Ishikawa (cell line): ENCODE measurements around the gene SLC35F6.

Experiments used
- CEBPB ChIP-seq: IDR thresholded peaks from 2 replicates; pipeline ENCODE4 v1.6.1; 2012
- CREB1 ChIP-seq: IDR thresholded peaks from 2 replicates; pipeline ENCODE4 v1.6.1; 2012; ENCODE audit warnings: low read depth
- EGR1 ChIP-seq: IDR thresholded peaks from 2 replicates; pipeline ENCODE4 v1.6.1; 2012
- EP300 ChIP-seq: IDR thresholded peaks from 2 replicates; pipeline ENCODE4 v1.6.1; 2012; ENCODE audit warnings: borderline replicate concordance
- FOXM1 ChIP-seq: IDR thresholded peaks from 2 replicates; pipeline ENCODE4 v1.6.1; 2012; ENCODE audit warnings: low read depth, borderline replicate concordance
- MAX ChIP-seq: IDR thresholded peaks from 2 replicates; pipeline ENCODE4 v1.6.1; 2012
- NFIC ChIP-seq: IDR thresholded peaks from 2 replicates; pipeline ENCODE4 v1.6.1; 2012
- RAD21 ChIP-seq: IDR thresholded peaks from 2 replicates; pipeline ENCODE4 v1.6.1; 2012; ENCODE audit warnings: low read depth
- REST ChIP-seq: IDR thresholded peaks from 2 replicates; pipeline ENCODE4 v1.6.1; 2012; ENCODE audit warnings: low read depth, mild to moderate bottlenecking
- TAF1 ChIP-seq: IDR thresholded peaks from 2 replicates; pipeline ENCODE4 v1.6.1; 2012; ENCODE audit warnings: low read depth, mild to moderate bottlenecking
- TCF12 ChIP-seq: IDR thresholded peaks from 2 replicates; pipeline ENCODE4 v1.6.1; 2012; ENCODE audit warnings: low read depth
- TEAD4 ChIP-seq: IDR thresholded peaks from 2 replicates; pipeline ENCODE4 v1.6.1; 2012
- USF1 ChIP-seq: IDR thresholded peaks from 2 replicates; pipeline ENCODE4 v1.6.1; 2012
- YY1 ChIP-seq: IDR thresholded peaks from 2 replicates; pipeline ENCODE4 v1.6.1; 2012; ENCODE audit warnings: low read depth
- ZBTB7A ChIP-seq: IDR thresholded peaks from 2 replicates; pipeline ENCODE4 v1.6.1; 2012; ENCODE audit warnings: low read depth

Gene SLC35F6

GRCh38 chr2:26792720-26793119, 28.6 kb downstream of the SLC35F6 start:
- TF ChIP-seq CEBPB (no peak), ZBTB7A (no peak), RAD21 (no peak), USF1 (no peak), TAF1 (no peak), MAX (no peak), CREB1 (no peak), EGR1 (no peak), TEAD4 (no peak), FOXM1 (no peak), REST (no peak), NFIC (no peak), YY1 (no peak), EP300 (no peak), TCF12 (no peak)

GRCh38 chr2:26793518-26793917, 29.4 kb downstream of the SLC35F6 start:
- TF ChIP-seq REST (no peak), ZBTB7A (no peak), RAD21 (no peak), NFIC (no peak), USF1 (no peak), YY1 (no peak), CREB1 (no peak), TEAD4 (no peak)

- TF ChIP-seq NFIC (peak; percentile 67), RAD21 (no peak)
Observed at GRCh38 chr2:26801328-26801727, 37.2 kb downstream of the SLC35F6 start.

GRCh38 chr2:26801796-26802195, 37.7 kb downstream of the SLC35F6 start:
- TF ChIP-seq USF1 (no peak), NFIC (no peak), MAX (no peak), TEAD4 (no peak), YY1 (no peak), EP300 (no peak), EGR1 (no peak), CREB1 (no peak), FOXM1 (no peak), CEBPB (no peak), RAD21 (no peak), REST (no peak)

- TF ChIP-seq TAF1 (no peak), EGR1 (no peak), EP300 (no peak), RAD21 (no peak), CREB1 (no peak), TEAD4 (no peak), FOXM1 (no peak), USF1 (no peak), YY1 (no peak), MAX (no peak), REST (no peak), ZBTB7A (no peak), CEBPB (no peak), TCF12 (no peak), NFIC (no peak)
Observed at GRCh38 chr2:26805241-26805676, 41.2 kb downstream of the SLC35F6 start.
